NCI-H345 treated with DMSO at 0.1 percent for 48 hours (cell line): ENCODE measurements around the gene CORO1C.
"Not testable (repeated sequence)": the region's sequence is repeated elsewhere in the genome, so short reads cannot be mapped to it uniquely, and the experiment has no call there.

Experiments
- DNase-seq: peaks from one replicate; lab custom pipeline; 2025; ENCODE audit not compliant: unreplicated experiment; lab: John Stamatoyannopoulos, UW

CORO1C gene

DNA sequence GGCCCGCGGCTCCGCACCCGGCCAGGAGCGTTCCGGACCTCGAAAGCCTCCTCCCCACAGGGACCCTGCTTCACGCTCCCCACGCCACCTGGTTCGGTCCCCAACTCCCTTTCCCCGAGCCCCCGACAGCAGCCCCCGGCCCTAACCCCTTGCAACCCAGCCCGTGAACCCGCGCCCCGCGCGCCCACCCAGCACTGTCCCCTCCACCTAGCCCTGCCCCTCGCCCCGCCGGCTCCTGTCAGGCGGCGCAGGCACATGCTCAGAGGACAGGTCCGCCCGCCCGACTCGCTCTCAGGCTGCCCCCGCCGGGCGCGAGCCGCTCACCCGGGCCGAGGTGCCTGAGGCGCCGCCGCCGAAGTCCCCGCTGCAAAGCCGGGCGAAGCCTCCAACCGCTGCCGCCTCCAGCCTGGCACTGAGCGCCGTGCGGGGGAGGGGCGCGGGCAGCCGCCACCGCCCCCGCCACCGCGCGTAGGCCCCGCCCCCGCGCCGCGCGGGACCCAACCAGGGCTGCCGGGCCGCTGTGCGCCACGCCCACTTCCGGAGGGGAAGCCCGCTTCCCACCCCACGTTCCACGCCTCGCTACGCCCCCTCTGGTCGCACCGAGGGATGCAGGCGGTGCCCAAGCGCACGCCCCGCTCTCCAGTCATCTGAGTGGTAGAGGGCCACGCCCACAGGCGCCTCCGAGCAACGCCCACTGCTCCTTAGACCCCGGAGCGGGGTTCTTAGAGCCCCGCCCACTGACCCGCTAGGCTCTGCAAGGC lies at the start of gene CORO1C:
TSS of gene CORO1C (minus strand) at position 414 of the 761 bp plus-strand sequence. CDS start 30,200 bp downstream, outside the sequence.
- peak; percentile 92 for DNase-seq

GRCh38 chr12:108779998-108780688 lies 48.8 kb upstream of the CORO1C start:
- DNase-seq, result no peak

DNA sequence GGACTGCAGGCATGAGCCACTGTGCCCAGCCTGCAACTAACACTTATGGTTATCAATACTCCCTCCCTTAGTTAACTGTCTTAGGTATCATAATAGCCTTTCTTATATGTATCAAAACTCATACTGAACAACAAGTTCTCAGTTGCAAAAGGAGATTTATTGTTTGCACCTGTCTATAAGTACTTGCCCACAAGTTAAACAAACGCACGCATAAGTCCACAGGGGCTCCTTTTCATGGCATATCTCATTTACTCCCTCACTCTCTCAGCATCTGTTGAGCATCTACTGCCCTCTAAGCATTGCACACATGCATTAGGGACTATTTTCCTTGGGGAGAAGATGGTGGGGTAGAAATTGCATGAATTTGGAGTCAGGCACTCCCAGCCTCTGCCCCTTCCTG lies 46.7 kb upstream of the CORO1C start:
- DNase-seq, result peak; percentile 45

DNA sequence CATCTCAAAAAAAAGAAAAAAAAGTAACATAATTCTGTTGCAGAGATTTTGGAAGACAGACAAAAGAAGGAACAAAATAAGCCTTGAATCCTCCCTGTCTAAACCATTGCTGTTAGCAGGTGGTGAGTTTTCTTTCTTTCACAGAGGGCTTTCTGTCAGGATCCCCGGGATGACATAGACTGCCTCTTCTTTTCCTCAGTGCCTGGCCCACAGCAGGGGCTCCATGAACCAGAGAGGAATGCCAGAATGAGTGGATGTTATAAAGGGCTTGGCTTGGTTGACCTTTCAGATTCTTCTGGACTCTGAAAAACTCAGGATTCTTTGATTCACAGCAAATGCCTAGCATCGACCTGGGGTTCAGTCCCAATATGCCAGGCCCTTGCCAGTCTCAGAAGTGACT lies 45.8 kb upstream of the CORO1C start:
- no peak for DNase-seq

DNA sequence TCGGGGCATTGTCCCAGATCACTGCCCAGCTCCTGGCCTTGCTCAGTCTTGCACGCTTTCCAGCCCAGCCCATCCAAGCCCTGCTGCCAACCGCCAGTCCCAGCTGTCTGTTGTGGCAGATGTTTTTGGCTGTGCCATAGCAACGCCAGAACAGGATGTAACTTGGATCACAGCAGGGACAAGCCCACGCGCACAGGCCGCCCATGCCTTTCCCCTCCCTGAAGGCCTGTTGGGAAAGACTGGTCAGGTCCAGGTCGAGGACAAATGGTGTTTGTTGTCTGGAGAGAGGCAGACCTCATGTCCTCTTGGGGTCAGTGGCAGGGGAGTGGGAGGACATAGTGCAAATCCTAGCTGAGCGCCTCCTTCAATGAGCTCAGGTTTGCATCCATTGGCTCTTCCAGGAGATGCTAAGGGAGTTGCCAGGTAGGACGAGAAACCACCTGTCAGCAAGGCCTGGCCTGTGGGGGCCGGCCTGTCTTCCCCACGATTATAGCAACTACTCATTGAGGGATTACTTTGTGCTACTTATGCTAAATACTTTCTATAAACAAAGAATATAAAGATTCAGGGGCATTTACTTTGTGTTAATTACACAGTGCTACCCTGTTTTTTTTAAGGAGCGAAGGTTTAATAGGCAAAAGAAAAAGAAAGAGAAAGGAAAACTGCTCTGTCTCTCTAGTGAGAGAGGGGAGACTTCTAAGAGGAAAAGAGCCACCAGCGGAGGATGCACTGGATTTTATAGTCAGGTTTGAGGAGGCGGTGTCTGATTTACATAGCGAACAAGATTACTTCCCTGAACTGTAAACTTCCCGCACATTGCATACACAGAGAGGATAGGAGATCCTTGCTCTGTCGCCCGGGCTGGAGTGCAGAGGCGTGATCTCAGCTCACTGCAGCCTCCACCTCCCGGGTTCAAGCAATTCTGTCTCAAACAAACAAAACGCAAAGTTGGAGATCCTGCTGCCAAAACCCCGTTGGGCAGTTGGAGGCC lies 42.8 kb upstream of the CORO1C start:
- no peak for DNase-seq

DNA sequence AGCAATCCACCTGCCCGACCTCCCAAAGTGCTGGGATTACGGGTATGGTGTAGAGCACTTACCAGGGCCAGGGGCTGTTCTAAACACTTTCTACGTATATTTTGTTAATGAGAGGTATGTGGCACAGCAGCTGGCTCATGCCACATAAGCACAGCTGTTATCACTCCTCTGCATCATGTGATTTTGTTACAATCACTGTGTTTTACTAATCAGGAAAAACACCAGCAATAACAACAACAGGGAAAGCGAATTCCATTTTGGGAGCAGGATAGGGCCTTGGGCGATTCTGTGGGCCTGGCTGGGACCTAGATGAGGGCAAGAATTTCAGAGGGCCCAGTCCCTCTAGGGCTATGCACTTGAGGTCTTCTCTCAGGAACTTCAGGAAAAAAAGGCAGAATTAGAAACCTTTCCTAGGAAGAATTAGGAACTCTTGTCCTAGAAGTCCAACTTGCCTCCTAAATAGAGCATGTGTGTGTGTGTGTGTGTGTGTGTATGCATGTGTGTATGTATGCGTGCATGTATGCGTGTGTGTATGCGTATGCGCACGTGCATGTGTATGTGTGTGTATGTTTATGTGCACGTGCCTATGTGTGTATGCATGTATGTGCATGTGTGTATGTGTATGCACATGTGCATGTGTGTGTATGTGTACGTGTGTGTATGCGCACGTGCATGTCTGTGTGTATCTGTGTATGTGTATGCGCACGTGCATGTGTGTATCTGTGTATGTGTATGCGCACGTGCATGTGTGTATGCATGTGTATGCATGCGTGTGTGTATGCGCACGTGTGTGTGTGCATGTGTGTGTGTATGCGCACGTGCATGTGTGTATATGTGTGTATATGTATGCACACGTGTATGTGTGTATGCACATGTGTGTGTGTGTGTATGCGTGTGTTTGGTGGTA lies 41.8 kb upstream of the CORO1C start:
- no peak for DNase-seq

DNA sequence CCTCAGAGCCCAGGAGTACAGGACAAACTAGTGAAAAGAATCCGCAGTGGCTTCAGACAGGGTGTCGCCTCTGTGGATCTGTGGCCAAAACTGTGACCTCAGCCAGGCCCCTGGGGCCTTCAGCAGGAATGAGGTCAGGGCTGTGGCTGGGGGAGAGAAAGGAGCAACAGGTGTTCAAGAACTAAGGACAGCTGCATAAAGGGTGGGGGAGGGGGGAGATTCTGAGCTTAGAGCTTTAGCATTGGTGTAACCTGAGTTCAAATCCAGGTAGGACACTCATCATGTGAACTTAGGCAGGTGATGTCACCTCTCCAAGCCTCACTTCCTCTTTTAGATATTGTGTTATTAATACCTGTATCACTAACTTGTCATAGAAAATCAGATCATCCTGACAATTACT lies 40.9 kb upstream of the CORO1C start:
- no peak for DNase-seq

- DNase-seq, result not testable (repeated sequence)
Measured at GRCh38 chr12:108771835-108772234, 40.5 kb upstream of the CORO1C start.

DNA sequence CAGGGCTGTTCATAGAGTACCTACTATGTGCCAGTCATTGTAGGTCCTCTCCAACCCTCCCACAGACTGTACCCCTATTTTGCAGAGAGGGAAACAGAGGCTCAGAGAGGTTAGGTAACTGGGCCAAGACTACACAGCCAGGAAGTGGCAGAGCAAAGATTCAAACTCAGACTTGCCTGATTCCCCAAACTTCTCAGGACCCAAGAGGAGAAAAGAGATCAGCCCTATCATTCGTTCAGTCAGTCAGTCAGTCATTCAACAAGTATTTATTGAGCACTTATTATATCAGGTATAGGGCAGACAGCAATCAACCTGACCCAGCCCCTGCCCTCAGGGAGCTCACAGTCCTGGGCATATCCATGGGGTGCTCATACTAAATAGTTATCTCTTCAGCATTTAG lies 39.6 kb upstream of the CORO1C start:
- DNase-seq, result no peak

DNA sequence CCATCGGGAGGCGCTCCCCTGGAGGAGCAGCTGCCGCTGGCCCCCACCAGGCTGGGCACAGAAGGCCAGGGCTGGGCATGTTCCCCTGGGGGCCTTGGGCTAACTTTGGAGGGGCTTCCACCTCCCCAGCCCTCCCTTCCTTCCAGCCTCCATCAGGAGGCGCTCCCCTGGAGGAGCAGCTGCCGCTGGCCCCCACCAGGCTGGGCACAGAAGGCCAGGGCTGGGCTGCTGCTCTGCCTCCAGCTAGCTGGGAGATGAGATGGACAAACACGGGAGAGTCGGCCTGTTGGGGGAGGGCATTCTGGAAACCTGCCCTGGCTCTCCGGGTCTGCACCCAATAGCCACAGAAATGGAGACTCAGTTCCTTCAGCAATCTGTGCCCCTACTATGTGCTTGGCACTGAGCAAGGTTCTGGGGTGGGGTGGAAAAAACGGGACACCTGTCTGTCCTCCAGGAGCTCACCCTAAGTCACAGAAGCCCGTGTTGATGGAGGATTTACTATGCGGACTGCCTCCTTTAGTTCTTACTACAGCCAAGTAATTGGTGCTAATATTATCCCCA lies 39.0 kb upstream of the CORO1C start:
- DNase-seq, result no peak

DNA sequence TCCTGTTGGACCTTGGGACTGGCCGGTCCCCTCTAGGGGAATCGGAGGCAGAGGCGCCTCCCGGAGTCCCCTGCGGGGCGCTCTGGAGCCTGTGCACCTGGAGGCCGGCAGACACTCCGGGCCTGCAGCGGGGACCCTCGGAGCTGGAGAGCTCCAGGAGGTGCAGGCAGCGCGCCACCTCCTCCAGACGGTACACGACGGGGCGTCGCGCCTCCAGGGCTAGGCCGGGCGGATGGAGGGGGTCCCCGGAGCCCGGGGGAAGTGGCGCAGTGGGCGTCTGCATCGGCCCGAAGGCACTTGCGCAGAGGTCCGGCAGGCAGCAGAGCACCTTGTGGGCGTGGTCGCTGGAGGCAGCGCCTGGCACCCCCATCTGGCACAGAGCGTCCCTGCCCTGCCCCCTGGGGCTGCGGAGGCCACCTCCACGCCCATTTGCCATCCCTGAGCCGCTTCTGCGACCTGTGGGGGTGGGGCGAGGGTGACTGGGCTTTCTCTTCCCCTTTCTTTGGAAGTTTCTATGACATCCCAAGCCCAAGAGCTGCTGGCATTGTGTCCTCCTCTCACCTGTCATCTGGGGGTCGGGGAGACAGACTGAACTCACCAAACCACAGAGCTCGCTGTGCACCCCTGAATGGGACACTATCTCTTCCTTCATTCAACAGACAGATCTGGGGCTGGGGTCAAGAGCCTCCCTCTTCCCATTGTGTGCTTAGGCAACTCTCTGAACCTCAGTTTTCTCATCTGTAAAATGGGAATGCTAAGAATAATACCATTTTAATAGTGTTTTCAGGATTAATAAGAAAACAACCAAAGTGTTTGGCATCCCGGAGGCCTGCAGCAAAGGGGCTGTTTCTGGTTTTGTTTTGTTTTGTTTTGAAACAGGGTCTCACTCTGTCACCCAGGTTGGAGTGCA lies 37.5 kb upstream of the CORO1C start:
- DNase-seq, result no peak

DNA sequence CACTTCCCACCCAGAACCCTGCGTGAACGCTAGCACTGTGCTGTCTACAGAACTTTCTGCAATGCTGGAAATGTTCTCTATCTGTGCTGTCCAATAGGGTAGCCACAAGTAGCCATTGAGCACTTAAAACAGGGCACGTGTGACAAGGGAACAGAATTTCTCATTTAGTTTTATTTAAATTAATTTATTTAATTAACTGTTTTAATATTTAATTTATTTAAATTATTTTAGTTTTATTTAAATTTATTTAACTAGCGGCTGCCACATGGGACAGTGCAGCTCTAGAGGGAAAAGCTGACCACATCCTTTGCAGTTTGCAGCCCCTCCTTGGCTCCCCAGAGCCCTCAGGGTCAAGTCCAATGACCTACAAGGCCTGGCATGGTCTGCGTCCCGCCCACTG lies 35.0 kb upstream of the CORO1C start:
- no peak for DNase-seq

GRCh38 chr12:108765289-108765764 lies 34.0 kb upstream of the CORO1C start:
- DNase-seq, result no peak

GRCh38 chr12:108764540-108765288 lies 33.4 kb upstream of the CORO1C start:
- DNase-seq, result no peak

DNA sequence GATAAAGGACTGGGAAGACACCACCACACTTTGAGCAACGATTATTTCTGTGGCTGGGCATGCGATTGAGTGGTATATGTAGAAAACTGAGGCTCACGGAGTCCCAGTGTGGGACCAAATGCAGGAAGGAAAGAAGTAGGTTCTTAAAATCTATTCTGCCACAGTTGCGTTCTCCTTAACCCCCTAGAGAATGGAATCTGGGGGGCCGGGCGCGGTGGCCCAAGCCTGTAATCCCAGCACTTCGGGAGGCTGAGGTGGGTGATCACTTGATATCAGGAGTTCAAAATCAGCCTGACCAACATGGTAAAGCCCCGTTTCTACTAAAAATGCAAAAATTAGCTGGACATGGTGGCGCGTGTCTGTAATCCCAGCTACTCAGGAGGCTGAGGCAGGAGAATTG lies 29.9 kb upstream of the CORO1C start:
- no peak for DNase-seq

DNA sequence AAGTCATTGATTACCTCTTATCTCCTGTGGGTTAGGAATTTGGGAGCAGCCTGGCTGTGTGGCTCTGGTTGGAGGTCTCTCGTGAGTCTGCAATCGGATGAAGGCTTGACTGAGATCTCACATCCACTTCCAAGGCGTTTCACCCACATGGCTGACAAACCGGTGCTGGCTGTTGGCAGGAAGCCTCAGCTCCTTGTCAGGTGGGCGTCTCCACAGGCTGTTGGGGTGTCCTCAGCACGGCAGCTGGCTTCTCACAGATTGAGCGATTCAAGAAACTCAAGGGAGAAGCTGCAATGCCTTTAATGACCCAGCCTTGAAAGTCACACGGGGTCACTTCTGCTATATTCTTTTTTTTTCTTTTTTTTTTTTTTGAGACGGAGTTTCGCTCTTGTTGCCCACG lies 28.6 kb upstream of the CORO1C start:
- DNase-seq, result no peak

DNA sequence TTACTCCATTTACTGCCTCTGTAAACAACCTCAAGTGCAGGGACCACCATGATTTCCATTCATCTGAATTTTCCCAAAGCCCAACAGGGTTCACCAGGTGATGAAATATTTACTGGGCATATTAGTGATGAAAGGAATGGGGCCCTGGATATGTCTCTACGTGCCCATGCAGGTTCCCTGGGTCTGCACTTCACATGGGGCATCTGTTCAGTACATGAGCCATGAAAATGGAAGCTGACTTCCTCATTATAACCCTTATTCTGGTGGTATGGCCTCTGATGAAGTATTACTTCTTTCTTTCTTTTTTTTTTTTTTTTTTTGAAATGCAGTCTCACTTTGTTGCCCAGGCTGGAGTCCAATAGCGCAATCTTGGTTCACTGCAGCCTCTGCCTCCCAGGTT lies 26.5 kb upstream of the CORO1C start:
- DNase-seq, result peak; percentile 84

DNA sequence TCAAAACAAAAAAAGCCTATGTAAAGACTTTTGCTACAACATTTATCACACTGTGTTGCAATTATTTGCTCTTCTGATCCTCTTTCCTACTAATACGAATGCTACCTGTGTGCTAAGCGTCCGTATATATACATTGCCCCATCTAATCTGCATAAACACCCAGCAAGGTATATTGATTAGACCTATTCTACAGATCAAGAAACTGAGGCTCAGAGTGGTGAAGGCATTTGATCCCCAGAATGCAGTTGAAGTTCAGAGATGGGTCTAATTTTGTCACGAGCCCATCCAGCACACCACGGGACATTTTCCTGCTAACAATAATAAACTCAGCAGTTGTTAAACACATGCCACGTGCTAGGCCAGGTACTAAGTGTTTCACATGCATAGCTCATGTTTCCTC lies 25.1 kb upstream of the CORO1C start:
- DNase-seq, result no peak
